SK-N-SH (cell line): ENCODE data around the gene POP4.

Source experiments
- EP300 ChIP-seq, 2 experiments: IDR thresholded peaks; 2 replicates each; pipeline versions ENCODE4 v1.4.0 to v1.6.1; 2012; ENCODE audit warnings: borderline replicate concordance in 1 of 2, low read depth in 1 of 2, low read length in 1 of 2
- FOXJ3 ChIP-seq: sonication (generic); formaldehyde crosslinking; IDR thresholded peaks from 2 replicates; pipeline ENCODE4 v1.5.1; 2020; ENCODE audit warnings: mild to moderate bottlenecking, missing genetic modification reagents
- MXI1 ChIP-seq: IDR thresholded peaks from 2 replicates; pipeline ENCODE4 v1.6.1; 2012; ENCODE audit warnings: mild to moderate bottlenecking, low read depth, low read length, improper control_type of control experiment
- NRF1 ChIP-seq: IDR thresholded peaks from 2 replicates; pipeline ENCODE4 v1.6.1; 2012; ENCODE audit warnings: low read depth, mild to moderate bottlenecking, low read length
- POLR2AphosphoS5 ChIP-seq: IDR thresholded peaks from 2 replicates; pipeline ENCODE4 v1.6.1; 2012; ENCODE audit warnings: low read depth, low read length
- RFX5 ChIP-seq: IDR thresholded peaks from 2 replicates; pipeline ENCODE4 v1.6.1; 2012; ENCODE audit warnings: mild to moderate bottlenecking, improper control_type of control experiment, low read length
- SMC3 ChIP-seq: IDR thresholded peaks from 2 replicates; pipeline ENCODE4 v1.6.1; 2012; ENCODE audit warnings: low read depth, low read length, improper control_type of control experiment
- TAF1 ChIP-seq: IDR thresholded peaks from 2 replicates; pipeline ENCODE4 v1.6.1; 2012; ENCODE audit warnings: low read depth, mild to moderate bottlenecking, low read length, moderate library complexity, borderline replicate concordance
- USF1 ChIP-seq: IDR thresholded peaks from 2 replicates; pipeline ENCODE4 v1.4.0; 2012; ENCODE audit warnings: low read depth, borderline replicate concordance
- YY1 ChIP-seq: IDR thresholded peaks from 2 replicates; pipeline ENCODE4 v1.4.0; 2012; ENCODE audit warnings: low read depth, mild to moderate bottlenecking
- TF ChIP-seq, protein P1 (sequence below): fragments of 200-600 bp; sonication (generic); IDR thresholded peaks from 2 replicates; pipeline ENCODE4 v1.6.1; 2017; ENCODE audit warnings: antibody characterized with exemption, mild to moderate bottlenecking, moderate library complexity
- TF ChIP-seq, protein P2 (sequence below): IDR thresholded peaks from 2 replicates; pipeline ENCODE4 v1.4.0; 2012; ENCODE audit warnings: low read depth
- TF ChIP-seq, protein P3 (sequence below): fragments of 150-350 bp; IDR thresholded peaks from 2 replicates; pipeline ENCODE4 v1.6.1; 2017; ENCODE audit warnings: antibody characterized with exemption, low read length, low read depth, borderline replicate concordance

- TF ChIP-seq NRF1 = no peak
- TF ChIP-seq USF1 = no peak
- TF ChIP-seq, protein P1, sequence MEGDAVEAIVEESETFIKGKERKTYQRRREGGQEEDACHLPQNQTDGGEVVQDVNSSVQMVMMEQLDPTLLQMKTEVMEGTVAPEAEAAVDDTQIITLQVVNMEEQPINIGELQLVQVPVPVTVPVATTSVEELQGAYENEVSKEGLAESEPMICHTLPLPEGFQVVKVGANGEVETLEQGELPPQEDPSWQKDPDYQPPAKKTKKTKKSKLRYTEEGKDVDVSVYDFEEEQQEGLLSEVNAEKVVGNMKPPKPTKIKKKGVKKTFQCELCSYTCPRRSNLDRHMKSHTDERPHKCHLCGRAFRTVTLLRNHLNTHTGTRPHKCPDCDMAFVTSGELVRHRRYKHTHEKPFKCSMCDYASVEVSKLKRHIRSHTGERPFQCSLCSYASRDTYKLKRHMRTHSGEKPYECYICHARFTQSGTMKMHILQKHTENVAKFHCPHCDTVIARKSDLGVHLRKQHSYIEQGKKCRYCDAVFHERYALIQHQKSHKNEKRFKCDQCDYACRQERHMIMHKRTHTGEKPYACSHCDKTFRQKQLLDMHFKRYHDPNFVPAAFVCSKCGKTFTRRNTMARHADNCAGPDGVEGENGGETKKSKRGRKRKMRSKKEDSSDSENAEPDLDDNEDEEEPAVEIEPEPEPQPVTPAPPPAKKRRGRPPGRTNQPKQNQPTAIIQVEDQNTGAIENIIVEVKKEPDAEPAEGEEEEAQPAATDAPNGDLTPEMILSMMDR = no peak
- TF ChIP-seq FOXJ3 (CRISPR knock-in tag) = no peak
- TF ChIP-seq, protein P2, sequence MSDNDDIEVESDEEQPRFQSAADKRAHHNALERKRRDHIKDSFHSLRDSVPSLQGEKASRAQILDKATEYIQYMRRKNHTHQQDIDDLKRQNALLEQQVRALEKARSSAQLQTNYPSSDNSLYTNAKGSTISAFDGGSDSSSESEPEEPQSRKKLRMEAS = no peak
- TF ChIP-seq RFX5 = no peak
- no peak for TF ChIP-seq EP300 (IDR thresholded peaks at IDR 0.05; ENCODE audit: borderline replicate concordance in 1 of 2, low read depth in 1 of 2, low read length in 1 of 2)
- no peak for TF ChIP-seq MXI1
- TF ChIP-seq YY1 = no peak
- no peak for TF ChIP-seq TAF1
- TF ChIP-seq, protein P3, sequence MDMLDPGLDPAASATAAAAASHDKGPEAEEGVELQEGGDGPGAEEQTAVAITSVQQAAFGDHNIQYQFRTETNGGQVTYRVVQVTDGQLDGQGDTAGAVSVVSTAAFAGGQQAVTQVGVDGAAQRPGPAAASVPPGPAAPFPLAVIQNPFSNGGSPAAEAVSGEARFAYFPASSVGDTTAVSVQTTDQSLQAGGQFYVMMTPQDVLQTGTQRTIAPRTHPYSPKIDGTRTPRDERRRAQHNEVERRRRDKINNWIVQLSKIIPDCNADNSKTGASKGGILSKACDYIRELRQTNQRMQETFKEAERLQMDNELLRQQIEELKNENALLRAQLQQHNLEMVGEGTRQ = no peak
- no peak for TF ChIP-seq POLR2AphosphoS5
- no peak for TF ChIP-seq SMC3
These were observed 28.5 kb upstream of the POP4 start for GRCh38 chr19:29577649-29577963.
